SH-SY5Y (cell line): ENCODE measurements around the gene BTLA.

Source experiments
- GATA2 ChIP-seq: IDR thresholded peaks from 2 replicates; pipeline ENCODE4 v1.6.1; 2011; ENCODE audit warnings: mild to moderate bottlenecking, low read depth, low read length
- GATA3 ChIP-seq: IDR thresholded peaks from 2 replicates; pipeline ENCODE4 v1.6.1; 2011; ENCODE audit warnings: low read depth, mild to moderate bottlenecking, low read length, moderate library complexity

DNA sequence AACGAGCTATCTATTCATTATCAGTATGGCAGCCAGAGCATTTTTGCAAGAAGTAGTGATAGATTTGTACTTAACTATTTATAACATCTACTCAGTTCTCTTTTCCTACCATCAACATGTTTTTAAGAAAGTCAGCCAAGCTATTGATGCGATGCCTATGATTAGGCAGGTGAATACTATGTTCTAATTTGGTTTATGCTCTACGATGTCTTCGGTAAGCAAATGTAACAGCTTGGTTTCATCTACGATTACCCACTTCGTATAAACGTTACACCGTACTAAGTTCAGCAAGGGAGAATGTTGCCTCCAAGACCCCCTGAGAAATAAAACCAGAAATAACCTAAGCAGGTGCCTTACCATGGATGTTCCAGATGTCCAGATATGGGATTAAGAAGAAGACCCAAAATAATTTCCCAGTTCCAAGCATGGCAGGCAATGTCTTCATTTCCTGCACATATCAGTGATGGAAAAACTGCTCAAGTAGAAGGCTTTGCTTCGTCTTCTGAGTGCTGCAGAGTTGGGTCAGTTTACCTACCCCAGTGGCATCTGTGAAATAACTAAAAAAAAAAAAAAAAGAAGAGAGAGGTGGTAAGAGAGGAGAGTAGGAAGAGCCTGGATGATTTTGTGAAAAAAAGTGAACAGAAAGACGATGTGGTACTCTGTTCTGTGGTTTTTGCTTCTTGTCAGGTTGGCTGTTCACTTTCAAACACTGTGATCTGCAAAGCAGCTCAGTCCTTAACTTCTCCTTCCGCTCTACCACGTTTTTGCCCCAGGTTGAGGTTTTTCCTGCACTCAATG is at the start of gene BTLA:
- no peak for TF ChIP-seq GATA3
- no peak for TF ChIP-seq GATA2
